Spleen (tissue), 3 donors: ENCODE measurements around the gene CCDC3.

Experiments
- POLR2A ChIP-seq, 3 donors: fragments of 450-650 bp; IDR thresholded peaks; one replicate each; pipeline ENCODE4 v1.5.1; 2017; ENCODE audit warnings: antibody characterized with exemption in 3 of 3, mild to moderate bottlenecking in 1 of 3
- POLR2AphosphoS5 ChIP-seq, 3 donors: sonication (generic); formaldehyde crosslinking; IDR thresholded peaks; one replicate each; pipeline ENCODE4 v1.5.1; 2017; ENCODE audit warnings: antibody characterized with exemption in 3 of 3

DNA sequence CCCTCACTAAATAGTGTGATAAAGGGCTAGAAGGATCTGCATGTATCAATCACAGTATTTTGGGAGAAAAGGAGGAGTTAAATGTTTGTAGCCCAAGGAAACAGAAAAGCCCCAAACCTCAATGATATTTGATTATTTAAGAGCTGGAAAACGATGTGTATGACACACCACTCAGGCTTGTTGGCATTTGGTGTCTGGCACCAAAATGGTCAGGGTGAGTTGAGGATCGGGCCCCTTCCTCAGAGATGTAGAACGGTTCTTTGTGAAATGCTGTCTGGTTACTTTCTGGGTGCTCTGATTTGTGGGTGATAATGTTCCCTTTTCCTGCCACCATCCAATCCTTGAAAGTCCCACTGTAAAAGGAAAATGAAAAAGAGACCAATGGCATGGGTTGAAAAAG, 113.7 kb downstream of the CCDC3 start:
- TF ChIP-seq POLR2AphosphoS5 (IDR thresholded peaks at IDR 0.05) (no peak), POLR2A (IDR thresholded peaks at IDR 0.05) (no peak)
